ENCODE measurements around the gene TSSK3.
"Not testable (repeated sequence)": the region's sequence is repeated elsewhere in the genome, so short reads cannot be mapped to it uniquely, and the experiment has no call there.

Gene TSSK3

DNA sequence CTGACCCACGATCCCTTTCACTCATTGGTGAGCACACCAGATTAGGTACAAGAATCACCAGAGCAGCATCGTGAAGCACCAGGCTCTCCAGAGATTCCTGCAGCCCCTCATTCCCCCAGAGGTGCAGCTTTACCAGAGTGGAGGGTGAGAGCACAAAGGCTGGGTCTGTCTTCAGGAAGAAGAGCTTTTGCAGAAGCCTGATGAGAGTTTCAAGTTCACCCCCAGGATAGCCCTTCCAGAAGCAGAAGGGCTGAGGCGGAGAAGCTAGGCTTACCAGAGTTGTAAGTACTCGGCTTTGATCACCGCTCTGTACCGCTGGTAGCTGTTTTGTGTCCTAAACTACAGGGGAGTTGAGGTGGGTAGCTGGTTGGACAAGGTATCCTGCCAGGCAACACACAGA lies 3.1 kb downstream of the TSSK3 start:
- FAIRE-seq: no peak

DNA sequence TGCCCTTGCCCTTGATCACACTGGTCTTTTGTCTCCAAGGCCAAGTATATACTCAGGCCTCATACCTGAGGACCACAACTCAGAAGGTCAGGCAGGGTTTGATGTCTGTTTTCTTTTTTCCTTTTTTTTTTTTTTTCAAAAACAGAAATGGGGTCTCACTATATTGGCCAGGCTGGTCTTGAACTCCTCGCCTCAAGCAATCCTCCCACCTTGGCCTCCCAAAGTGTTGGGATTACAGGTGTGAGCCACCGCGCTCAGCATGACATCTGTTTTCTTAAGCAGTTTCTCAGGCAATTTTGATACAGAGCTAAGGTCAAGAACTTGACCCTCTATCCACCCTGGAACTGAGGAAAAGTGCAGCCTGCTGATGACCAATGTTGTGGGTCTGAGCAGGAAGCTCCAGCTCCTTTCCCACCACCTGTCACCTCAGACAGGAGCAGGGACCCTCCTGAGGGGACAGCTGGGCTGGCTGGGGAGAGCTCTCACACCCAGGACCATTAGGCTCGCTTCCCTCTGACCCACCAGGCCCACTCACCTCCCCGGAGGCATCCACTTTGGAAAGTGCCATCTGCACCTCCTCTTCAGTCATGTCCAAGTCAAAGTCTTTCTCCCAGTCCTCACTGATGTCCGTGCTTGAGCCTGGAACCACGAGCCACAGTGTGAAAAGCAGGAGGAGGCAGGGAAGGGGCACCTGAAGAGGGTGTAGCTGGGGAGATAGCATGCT lies 5.7 kb downstream of the TSSK3 start:
- no peak for FAIRE-seq

DNA sequence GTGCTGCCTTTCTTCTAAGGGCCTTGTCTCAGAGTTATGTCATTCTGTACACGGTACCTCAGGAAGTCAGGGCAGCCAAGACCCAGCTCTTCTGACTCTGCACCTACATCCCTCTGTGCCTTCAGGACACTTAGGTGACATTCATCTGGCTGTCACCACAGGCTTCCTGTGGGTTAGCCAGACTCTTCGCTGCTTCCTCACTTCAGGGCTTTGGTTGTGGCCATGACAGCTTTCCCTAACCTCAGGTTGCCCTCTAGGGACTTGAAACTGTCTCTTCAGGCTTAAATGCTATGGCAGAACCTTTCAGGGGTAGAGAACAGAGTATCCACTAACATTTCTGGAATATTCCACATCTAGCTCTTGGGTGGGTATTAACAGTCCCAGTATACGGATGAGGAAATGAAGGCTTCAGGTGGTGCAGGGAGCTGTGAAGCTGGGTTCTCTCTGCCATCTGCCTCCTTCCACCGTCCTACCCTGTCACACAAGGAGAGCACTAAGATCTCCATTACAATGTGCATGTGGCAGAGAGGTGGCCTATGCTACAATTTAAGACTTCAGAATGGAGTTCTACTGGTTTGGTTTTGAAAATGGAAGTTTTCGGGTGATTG lies 9.9 kb downstream of the TSSK3 start:
- FAIRE-seq: no peak

DNA sequence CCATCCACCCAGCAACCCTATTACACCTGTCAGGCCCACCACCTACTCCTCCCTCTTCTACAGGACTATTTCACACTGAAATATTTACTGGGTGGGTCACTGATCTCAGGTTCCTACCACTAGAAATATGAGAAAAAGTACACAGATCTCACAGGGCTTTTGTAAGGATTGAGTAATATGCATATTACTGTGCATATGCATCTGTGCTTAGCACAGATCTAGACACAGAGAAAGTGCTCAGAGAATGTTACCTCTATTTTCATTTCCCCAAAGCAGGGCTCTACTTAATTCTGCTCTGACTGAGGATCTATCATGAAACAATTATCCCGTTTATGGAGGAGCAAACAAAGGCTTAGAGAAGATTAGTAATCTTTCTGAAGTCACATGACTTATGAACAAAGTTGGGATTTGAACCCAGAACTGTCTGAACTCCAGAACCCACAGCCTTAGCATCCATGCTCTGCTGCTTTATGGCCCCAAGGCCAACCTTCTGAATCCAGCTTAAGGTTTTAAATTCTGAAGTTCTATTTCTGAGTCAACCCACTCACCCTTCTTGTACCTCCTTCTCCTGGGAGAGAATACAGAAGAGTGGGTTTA lies 11.8 kb downstream of the TSSK3 start:
- no peak for FAIRE-seq

DNA sequence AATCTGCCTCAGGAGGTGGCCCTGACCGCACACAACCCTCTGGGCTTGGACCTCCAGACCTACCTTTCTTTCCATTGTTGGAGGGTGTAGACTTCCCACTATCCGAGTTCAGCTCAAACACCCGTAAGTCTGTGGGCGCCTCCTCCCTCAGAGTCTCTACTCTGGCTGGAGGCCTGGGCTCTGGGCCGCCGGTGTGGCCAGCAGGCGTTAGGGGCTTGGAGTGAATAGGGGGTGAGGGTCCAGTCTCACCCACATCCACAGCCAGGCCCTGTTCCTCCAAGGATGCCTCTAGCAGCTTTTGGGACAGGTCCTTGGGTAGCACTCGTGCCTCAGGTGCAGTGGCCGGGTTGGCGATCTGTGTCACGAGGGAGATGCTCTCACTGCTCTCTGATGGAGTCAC lies 13.9 kb downstream of the TSSK3 start:
- FAIRE-seq: no peak

DNA sequence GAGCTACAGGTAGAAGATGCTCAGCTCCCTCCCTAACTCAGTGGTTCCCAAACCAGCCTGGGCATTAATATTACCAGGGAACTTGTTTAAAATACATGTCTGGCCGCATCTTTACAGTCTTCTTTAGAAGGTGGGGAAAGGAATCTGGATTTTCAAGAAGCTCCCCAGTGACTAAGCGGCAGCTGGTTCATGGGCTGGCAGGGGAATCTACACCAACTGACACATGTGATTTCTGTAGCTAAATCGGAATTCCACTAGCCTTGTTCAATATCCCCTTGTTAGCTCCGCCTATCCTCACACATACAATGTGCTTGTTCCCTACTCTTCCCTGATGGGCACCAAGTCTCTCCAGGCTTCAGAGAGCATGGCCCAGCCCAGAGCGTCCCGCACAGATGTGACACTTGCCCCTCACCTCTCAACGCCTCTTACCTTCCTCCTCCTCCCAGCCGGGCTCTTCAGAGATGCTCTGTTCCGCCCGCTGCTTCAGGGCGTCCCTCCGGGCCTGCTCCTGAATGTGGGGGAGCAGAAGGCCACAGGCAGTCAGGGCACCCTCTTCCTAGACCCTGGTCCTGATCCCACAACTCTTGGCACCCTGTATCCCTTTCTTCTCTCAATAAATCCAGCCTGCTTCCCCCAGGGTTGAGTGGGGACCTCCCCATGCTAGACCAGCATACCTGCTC lies 15.3 kb downstream of the TSSK3 start:
- FAIRE-seq: no peak

DNA sequence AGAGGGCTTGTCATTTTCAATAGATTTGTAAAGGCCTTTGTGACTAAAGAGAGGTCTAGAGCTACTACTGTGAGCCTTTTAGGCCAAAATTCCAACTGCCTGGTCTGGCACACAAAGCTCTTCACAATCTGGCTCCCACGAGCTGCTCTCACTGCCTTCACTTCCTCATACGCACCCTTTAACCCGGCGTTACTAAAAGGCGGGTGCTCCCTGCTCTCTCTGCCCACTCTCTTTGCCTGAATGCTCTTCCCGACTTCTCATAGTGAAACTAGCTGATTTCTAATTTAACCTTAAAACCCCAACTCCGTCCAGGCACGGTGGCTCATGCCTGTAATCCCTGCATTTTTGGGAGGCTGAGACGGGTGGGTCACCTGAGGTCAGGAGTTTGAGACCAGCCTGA lies 17.7 kb downstream of the TSSK3 start:
- no peak for FAIRE-seq

DNA sequence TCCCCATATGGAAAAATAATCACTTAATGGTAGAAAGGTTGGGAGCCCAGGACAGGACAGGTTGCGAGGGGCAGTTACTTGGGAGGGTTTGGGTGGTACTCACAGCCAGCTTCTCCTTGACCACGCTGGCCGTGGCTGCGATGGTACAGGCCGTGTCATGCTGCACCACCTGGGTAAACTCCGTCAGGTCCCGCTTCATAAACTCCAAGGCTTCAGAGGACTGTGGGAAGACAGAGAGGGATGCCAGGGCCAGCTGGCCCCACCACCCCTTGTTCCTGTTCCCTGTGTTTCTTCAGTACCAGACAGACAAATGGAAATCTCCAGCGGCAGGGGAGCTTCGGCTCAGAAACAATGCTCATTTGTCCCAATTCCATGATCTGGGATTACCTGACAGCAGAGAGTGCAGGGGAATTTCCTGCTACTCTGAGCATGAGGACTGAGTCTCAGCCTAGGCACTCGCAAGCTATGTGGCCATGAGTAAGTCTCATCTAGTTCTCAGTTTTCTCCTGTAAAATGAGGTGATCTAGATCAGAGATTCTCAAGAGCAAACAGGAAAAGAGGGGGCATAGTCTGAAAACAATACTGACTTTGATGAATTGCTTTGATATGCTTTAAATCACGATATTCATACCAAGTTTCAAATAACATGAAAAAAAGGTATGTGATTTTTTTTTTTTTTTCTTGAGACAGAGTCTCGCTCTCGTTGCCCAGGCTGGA lies 24.5 kb downstream of the TSSK3 start:
- FAIRE-seq: no peak

DNA sequence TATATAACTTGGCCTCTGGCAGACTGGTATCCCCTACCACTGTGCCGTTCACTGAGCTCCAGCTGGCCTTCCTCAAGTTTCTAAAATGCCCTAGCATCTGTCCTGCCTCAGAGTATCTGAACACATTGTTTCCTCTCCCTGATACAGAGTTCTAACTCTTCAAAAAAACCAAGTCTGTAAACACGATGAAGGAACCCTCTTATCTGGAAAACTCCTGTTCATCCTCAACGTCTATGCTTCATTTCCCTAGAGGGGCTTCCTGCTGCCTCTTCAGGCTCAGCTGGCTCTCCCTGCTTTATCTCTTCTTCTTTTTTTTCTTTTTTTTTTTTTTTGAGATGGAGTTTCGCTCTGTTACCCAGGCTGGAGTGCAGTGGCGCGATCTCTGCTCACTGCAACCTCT lies 26.3 kb downstream of the TSSK3 start:
- no peak for FAIRE-seq

DNA sequence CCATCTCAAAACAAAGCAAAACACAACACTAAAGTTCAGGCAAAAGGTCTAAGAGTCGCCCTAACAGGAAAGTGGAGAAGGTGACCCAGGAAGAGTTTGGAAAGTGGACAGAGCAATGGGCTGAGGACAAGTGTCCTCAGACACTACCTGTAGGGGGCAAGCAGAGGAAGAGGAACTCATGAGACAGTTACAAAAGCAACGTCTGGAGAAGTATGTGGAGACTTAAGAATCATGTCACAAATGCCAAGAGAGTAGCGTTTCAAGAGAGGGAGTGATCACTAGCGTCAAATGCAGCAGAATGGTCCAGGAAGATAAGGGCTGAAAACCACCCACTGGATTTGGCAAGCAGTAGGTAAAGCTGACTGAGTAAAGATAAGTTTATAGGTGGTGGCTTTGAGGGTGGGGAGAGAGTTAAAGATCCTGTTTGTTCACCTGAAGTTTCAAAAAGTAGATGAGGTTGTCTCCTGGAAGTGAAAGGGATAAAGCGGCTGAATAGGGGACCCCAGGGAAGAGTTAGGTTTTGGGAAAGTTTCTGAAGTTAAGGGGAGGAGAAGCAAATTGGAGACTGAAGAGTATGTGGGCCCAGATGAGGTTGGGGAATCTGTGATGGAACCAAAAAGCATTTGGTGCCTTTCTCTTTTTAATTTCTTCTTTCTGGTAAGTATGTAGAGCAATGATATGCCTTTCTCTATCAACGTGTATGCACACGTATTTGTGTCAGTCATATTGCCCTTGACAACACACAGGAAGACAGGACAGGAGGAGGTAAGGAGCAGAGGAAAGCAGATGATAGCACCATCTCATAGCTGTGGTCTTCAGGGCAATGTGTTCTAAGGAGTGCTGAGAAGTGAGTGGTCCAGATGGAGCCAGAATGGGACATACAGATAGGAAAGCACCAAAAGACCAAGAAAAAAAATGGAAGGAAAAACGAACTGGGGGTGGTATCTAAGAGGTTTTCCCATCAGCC lies 28.8 kb downstream of the TSSK3 start:
- FAIRE-seq: no peak

DNA sequence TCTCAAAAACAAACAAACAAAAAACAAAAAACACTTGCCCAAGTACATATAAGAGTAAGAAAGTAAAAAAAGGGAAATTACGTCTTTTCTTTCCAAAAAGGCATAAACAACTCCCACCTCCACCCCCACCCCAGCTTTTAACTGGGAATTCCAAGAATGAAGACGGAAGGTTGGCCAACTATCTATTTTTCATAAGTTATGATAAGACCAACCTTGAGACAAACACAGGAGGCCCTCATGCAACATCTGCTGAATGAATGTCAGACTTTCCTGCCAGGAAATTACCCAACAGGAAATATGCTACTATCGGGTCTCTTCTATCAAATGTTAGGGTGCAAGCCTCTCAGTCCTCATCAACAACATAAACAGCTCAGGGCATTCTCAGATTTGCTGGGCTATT lies 30.0 kb downstream of the TSSK3 start:
- no peak for FAIRE-seq

DNA sequence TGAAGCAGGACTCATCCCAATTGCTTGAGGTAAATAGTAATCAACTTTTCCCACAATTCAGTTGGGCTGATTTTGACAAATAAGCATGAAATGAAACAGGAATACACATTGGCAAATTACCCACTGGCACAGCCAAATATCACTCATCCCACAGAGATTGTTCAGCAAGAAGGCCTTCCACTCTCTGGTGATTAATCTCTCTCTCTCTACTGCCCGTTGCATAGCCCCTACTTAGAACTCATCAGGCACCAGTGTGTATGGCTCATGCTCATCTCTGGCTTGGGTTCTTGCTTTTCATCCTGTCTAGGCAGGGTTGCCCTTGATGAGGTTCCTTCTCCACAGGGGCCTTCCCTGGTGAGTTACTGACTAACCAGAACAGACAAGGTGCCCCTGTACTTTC lies 30.8 kb downstream of the TSSK3 start:
- no peak for FAIRE-seq

DNA sequence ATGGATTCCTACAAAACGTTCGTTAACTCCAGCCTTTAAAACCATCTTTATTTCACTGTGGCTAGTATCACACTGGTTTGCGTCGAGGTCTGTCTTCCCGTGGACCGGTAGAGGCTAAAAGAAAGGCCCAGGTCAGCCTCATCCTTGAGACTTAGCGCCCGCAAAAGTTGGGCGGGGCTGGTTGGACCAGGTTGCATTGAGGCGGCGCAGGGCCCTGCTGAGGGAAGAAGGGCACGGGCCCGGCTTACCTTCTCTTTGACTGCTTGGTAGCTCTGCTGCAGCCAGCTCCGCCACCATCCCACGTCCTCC lies 31.4 kb downstream of the TSSK3 start:
- no peak for FAIRE-seq

DNA sequence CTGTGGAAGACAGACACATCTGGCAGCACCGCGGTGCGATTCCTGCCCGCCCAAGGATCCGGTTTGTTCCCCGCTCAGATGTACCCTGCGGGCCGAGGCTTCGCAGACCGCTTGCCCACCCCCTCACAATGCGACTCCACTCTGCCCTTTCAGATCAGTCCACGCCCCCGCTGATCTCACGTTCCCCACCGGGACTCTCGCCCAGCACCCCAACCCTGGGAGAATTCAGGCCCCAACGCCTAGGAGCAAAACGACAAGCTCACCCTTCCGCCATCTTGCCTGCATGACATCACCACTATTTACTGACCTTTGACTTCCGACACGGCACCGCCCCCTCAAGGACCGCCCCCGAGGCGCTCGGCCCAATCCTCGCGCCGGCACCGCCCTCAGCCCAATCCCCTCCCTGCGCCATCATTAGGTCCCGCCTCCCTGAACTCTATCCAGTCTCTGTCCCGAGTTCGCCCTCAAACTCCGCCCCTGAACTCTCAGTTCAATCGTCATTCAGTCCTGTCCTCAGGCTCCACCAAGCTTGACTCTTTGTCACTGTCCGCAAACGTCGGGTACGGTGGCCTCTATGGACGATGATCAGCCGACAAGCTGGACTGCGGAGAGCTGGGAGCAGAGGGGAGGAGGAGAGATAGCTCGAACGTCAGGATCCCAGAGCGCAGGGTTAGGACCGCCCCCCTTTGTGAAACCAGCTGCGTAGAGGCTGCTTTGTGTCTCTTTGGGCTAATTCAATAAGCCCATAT lies 32.0 kb downstream of the TSSK3 start, which contains the start of gene BSDC1:
TSS of gene BSDC1 (minus strand) at position 301 of the 749 bp plus-strand sequence. CDS start at position 274, 27 bp downstream.
- FAIRE-seq: peak; percentile 97

DNA sequence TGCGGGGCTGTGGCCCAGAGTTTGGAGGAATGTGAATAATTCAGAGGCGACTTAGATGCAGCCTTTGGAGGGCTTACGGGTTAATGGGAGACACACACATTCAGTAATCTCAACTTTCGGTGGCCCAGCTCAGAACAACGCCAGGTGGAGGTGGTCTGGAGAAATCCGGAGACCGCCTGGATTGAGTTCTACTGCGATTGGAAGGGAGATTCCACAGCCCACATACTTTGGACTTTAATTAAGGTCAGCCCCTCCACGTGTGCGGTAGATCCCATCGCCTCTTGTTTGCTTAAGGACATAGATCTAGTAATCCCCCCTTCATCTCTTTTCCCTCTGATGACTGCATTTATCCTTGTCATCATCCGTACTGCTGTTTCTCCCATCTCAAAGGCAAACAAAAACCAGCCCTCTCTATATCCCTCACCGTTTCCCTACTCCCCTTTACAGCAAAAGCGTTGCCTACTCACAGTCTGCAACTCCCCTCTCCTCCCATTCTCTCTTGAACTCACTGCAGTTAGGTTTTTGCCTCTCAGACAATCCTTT lies 32.6 kb downstream of the TSSK3 start:
- FAIRE-seq: no peak

DNA sequence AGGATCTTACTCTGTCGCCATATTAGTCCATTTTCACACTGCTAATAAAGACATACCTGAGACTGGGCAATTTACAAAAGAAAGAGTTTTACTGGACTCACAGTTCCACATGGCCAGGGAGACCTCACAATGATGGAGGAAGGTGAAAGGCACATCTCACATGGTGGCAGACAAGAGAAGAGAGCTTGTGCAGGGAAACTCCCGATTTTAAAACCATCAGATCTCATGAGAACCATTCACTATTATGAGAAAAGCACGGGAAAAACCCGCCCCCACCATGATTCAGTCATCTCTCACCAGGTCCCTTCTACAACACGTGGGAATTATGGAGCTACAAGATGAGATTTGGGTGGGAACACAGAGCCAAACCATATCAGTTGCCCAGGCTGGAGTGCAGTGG lies 34.2 kb downstream of the TSSK3 start:
- not testable (repeated sequence) for FAIRE-seq

DNA sequence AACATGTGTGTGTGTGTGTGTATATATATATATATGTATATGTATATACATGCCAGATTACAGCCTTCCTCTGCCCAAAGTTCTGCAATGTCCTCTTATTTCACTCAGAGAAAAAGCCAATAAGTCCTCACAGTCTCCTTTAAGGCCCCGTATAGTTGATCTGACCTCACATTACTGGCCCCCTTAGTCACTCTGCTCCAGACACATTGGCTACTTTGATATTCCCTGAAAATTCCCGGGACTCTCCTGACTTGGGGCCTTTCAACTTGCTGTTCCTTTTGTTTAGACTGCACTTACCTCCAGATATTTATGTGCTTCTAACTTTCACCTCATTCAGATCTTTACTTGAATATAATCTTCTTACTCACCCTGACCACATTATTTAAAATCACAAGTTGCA lies 36.1 kb downstream of the TSSK3 start:
- no peak for FAIRE-seq

DNA sequence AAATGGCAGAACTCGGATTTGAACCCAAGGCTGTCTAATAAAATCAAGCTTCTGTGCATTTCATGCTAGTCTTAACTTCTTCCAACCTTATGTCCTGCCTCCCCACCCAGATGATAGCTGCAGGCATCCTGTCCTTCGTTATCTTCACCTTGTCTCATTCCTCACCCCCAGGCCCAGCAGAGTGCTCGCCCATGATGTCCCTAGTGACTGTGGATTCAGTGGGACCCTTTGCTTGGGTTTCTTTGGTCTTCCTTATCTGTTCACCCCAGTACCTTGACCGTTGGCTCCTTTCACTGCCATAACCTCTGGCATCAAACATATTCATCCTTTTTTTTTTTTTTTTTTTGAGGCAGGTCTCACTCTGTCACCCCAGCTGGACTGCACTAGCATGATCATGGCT lies 37.5 kb downstream of the TSSK3 start:
- FAIRE-seq: no peak

DNA sequence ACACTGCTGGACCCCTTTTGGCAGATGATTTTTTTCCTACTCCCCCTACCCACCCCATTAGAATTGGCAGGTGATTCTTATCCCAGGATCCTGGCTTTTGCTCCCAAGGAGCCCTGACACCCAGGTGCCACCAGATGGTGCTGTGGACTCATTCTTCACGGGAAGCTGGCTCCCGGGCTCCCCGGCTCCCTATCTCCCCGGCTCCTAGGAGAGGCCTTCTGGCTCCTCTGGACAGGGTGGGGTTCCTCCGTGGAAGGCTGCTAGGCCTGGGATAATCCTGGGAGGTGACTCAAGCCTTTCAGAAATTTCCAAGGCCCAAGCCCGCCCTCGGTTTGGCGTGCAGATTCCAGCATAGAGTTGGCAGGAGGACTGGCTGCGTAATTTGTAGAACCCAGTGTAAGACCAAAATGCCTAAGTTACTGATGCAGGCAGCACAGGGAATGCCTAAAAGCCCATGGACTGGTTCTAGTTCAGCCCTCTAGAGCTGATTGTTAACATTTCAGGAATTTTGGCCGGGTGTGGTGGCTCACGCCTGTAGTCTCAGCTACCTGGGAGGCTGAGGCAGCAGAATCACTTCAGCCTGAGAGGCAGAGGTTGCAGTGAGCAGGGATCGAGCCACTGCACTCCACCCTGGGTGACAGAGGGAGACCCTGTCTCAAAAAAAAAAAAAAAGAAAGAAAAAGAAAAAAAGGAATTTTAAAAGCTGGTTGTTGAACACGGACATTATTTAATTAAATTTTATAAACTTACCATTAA lies 38.7 kb downstream of the TSSK3 start:
- no peak for FAIRE-seq

DNA sequence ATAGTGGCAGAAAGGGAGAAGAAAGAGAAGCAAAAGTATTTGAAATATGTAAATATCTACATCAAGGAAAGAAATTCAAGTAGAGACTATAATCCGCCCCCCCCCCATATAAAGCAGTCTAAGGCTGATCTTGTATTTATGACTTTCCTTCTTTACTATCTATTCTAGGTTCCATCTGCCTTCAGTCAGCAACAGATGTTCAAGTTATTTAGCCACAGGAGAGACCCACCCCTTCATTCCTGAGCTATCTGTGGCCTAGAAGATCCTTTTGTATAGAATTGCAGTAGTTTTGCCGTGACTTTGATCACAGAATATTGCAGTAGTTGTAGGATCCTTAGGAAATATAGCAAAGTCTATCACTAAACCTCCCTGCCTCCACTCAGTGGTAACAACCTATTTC lies 42.6 kb downstream of the TSSK3 start:
- no peak for FAIRE-seq
